Measurements from ENCODE around the gene TRAPPC14. TPM values are rescaled to one million over a fixed set of nuclear protein-coding genes. Genes with fewer than 3 reads are reported as not detected.
"Not testable (repeated sequence)": the region's sequence is repeated elsewhere in the genome, so short reads cannot be mapped to it uniquely, and the experiment has no call there.

TRAPPC14 gene
- total RNA-seq, 1 experiment from 2014 or later, result 5.1 TPM

DNA sequence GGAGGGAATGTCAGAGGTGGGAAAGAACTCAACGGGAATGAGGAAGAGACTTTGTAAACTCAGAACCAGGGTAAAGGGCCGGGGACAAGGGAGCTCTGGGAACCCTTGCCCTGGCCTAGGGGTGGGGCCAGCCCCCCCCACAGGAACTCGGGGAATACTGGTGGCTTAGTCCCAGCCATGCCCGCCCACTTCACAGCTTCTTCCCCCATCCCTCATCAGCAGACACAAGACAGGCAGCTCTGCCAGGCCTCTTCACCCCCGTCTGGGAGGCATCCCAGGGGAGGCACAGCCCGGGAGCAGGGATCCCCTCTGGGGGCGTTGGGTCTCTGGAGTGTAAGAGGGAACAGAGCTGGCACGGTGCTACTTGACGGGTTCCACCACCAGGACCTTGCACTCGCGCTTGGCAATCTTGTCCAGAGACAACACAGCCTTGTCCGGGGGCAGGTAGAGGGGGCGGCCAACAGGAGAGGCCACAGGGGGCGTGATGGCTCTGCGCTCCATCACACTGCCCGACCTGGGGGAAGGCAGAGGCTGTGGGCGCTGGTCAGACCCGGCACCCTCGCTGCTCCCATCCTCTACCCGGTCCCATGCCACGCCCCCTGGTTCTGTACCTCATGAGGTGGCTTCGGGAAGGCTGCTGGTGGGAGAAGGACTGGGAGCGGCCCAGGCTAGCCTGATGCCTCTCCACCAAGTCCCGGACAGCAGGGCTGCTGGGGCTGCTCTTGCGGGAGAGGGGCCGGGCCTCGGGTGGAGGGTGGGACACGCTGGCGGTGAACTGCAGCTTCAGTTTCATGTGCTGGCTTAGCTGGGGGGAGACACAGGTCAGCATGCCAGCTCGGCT, 3.7 kb downstream of the TRAPPC14 start:
- Histone ChIP-seq H3K27me3 (replicated peaks) (no peaks in the 10 kb centered on the region), H3K4me1 (replicated peaks) (peaks cover 14% of the 10 kb centered on the region), H3K36me3 (peaks cover 64% of the 10 kb centered on the region), H3K27ac (no peak overlapping the region), H3K4me3 (no peak overlapping the region), H3K9me3 (replicated peaks) (no peaks in the 10 kb centered on the region)
- no peak for DNase-seq (ENCODE audit: low read depth in 1 of 2, low spot score in 2 of 2)

DNA sequence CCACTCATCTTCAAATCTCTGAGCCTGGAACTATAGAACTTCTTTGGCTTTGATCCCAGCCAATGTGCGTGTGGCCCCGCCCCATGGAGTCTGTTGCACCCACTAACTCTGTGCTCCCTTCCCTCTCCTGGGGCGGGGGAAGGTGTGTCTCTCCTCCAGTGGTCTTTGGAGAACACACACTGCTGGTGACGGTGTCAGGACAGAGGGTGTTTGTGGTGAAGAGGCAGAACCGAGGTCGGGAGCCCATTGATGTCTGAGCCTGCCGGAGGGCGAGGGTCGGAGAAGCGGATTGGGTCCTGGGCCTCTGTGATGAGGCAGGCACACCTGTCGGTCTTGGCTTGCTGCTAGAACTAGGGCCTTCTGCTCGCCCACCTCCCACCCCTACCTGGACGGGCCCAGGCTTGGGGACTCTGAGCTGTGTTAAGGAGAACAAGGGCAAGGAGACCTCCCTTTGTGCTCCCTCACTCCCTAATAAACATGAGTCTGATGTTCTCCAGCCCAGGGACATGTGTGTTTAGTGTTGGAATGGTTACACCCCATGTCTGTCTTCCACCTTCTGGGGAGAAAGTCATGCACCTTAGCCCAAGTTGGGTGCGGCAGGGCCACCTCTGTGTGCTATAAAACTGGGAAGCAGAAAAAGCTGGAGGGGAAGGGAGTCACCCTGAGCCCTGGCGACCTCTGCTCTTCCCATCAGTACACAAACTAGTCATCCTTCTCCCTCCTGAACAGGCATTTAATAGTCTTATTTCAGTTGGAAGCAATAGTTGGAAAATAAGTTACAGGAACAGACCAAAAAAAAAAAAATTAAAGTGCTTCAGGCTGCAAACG, 4.6 kb downstream of the TRAPPC14 start:
- no peak overlapping the region for H3K4me3 ChIP-seq
- no peak overlapping the region for H3K27ac ChIP-seq
- H3K36me3 ChIP-seq, result peaks cover 64% of the 10 kb centered on the region
- peaks cover 20% of the 10 kb centered on the region for H3K4me1 ChIP-seq (replicated peaks)
- H3K9me3 ChIP-seq (replicated peaks), result no peaks in the 10 kb centered on the region
- no peaks in the 10 kb centered on the region for H3K27me3 ChIP-seq (replicated peaks)
- no peak for DNase-seq (ENCODE audit: low read depth in 1 of 2, low spot score in 2 of 2)

DNA sequence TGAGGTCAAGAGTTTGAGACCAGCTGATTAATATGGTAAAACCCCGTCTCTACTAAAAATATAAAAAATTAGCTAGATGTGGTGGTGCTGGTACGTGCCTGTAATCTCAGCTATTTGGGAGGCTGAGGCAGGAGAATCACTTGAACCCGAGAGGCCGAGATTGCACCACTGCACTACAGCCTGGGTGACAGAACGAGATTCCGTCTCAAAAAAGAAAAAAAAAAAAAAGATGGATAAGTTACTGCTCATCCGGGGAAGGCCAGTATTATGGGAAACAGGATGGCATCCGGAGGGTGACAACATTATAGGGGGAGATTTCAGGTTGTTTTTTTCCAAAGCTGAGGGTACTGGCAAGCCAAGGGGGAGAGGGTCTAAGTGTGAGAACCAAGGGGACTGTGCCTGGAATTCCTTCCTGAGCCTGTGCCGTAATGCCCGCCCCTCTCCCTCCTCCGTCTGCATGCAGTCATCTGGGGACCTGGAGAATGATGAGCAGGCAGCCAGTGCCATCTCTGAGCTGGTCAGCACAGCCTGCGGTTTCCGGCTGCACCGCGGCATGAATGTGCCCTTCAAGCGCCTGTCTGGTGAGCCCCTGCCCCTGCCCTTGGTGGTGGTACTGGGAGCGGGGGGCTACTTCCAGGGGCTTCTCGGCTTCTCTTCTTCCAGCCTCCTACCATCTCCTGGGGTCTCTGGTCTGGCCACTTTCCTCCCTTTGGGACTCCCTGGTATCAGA, 5.4 kb downstream of the TRAPPC14 start:
- Histone ChIP-seq H3K9me3 (replicated peaks) (no peaks in the 10 kb centered on the region), H3K36me3 (peaks cover 60% of the 10 kb centered on the region), H3K27ac (no peak overlapping the region), H3K27me3 (replicated peaks) (no peaks in the 10 kb centered on the region), H3K4me1 (replicated peaks) (peaks cover 24% of the 10 kb centered on the region), H3K4me3 (no peak overlapping the region)
- no peak for DNase-seq (ENCODE audit: low read depth in 1 of 2, low spot score in 2 of 2)

DNA sequence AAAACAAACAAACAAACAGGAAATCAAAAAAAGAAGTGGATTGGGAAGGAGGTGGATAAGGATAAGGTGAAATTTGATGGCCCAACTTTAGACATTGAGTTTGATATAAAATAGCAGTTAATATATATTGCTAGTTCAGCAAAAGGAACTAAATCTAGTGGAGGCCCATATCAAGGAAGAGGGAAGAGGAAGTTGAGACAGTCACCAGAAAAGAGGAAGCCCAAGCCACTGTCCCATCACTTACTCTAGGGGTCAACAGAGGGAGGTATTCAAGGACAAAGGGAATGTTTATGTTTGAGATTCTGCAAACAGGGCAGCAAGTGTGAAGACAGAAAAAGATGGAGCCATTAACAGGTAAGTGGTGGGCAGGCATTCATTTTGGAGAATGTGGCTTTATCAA, 6.1 kb downstream of the TRAPPC14 start:
- no peak for DNase-seq (ENCODE audit: low read depth in 1 of 2, low spot score in 2 of 2)
- Histone ChIP-seq H3K27ac (no peak overlapping the region), H3K36me3 (peaks cover 53% of the 10 kb centered on the region), H3K4me1 (replicated peaks) (peaks cover 20% of the 10 kb centered on the region), H3K9me3 (replicated peaks) (no peaks in the 10 kb centered on the region), H3K27me3 (replicated peaks) (no peaks in the 10 kb centered on the region), H3K4me3 (no peak overlapping the region)

DNA sequence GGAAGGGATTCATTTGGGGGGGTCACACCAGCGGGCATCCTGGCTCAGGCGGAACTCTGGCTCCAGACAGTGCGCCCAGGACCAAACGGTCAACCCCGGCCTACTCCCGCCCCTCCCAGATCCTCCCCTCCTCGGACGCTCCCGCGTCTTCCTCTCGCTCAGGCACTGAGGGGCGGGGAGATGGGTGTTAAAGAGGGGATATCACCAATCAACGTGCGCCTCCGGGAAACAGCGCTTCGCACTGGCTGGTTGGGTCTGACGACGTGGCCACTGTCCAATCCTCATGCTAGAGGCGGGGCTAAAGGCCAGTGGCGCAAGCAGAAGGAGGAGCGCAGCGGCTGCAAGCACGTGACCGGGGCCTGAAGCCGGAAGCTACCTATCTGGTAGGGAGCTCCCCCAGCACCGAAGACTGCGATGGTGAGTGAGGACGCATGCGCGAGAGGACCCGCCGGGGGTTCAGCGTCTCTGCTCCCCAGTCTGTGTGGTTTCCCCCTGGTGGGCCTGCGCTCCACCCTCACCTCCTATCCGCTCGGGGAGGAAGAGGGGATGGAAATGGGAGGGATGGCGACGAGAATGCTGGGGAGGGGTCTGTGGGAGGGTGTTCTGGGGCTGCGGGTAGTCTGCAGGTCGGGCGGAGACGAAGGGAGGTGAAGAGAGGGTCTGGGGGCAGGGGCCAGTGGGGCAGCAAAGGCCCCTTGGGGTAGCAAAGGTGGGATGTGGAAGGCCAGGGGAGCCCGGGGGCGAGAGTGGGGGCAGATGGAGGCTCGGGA, 9.8 kb downstream of the TRAPPC14 start, which contains the start of gene LAMTOR4:
Gene LAMTOR4 (plus strand): TSS at position 360 of the 770 bp plus-strand sequence. CDS start 55 bp downstream, at position 415.
- peak; percentile 96 to 99 for DNase-seq (ENCODE audit: low read depth in 1 of 2, low spot score in 2 of 2)
- Histone ChIP-seq H3K36me3 (peaks cover 19% of the 10 kb centered on the region), H3K4me1 (replicated peaks) (peaks cover 15% of the 10 kb centered on the region), H3K27ac (peak within 1 kb of the TSS; percentile 34; the same call in 1 of the 2 replicates), H3K27me3 (replicated peaks) (no peaks in the 10 kb centered on the region), H3K9me3 (replicated peaks) (no peaks in the 10 kb centered on the region), H3K4me3 (peak within 1 kb of the TSS; percentile 70)

DNA sequence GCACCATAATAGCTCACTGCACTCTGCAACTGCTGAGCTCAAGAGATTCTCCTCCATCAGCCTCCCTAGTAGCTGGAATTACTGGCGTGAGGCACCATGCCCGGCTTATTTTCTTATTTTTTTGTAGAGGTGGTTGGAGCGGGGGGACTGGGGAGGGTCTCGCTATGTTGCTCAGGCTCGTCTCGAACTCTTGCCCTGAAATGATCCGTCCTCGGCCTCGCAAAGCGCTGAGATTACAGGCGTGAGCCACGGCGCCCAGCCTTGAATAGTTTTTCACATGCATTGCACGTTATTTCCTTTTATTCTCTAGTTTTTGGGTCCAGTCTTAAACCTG, 10.3 kb downstream of the TRAPPC14 start:
- Histone ChIP-seq H3K36me3 (peaks cover 14% of the 10 kb centered on the region), H3K4me1 (replicated peaks) (peaks cover 15% of the 10 kb centered on the region), H3K4me3 (peak overlapping the region; percentile 70), H3K9me3 (replicated peaks) (no peaks in the 10 kb centered on the region), H3K27ac (0 out of 2 replicates have a peak overlapping the region, but pooled peaks have one; percentile 5), H3K27me3 (replicated peaks) (no peaks in the 10 kb centered on the region)
- DNase-seq (ENCODE audit: low read depth in 1 of 2, low spot score in 2 of 2), result no peak

DNA sequence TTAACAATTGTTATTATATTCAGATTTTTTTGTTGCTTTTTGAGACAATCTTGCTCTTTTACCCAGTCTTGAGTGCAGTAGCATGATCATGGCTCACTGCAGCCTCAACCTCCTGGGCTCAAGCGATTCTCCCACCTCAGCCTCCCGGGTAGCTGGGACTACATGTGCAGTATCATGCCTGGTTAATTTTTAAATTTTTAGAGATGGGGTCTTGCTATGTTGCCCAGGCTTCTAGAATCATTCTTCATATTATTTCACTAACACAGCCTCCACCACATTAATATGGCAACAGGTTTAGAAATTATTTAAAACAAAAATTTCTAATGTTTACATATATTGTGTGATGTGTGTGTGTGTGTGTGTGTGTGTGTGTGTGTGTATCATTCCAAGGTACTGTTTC, 11.2 kb downstream of the TRAPPC14 start:
- Histone ChIP-seq H3K36me3 (peaks cover 8% of the 10 kb centered on the region), H3K9me3 (replicated peaks) (no peaks in the 10 kb centered on the region), H3K27me3 (replicated peaks) (no peaks in the 10 kb centered on the region), H3K27ac (no peak overlapping the region), H3K4me3 (no peak overlapping the region), H3K4me1 (replicated peaks) (peaks cover 15% of the 10 kb centered on the region)
- DNase-seq (ENCODE audit: low read depth in 1 of 2, low spot score in 2 of 2), result no peak

DNA sequence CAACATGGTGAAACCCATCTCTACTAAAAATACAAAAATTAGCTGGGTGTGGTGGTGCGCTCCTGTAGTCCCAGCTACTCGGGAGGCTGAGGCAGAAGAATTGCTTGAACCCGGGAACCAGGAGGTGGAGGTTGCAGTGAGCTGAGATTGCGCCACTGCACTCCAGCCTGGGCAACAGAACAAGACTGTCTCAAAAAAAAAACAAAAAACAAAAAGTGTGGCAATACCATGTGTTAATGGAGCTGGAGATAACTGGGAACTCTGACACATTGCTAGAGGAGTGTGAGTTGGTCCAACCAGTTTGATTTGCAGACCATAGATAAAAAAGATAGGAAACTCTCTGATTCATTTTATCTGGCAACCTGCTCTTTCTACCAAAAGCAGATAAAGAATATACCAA, 12.2 kb downstream of the TRAPPC14 start:
- not testable (repeated sequence) for H3K4me3 ChIP-seq; H3K27me3 ChIP-seq (replicated peaks); DNase-seq (ENCODE audit: low read depth in 1 of 2, low spot score in 2 of 2); H3K27ac ChIP-seq; H3K36me3 ChIP-seq; H3K9me3 ChIP-seq (replicated peaks)
- H3K4me1 ChIP-seq (replicated peaks), result peaks cover 15% of the 10 kb centered on the region

DNA sequence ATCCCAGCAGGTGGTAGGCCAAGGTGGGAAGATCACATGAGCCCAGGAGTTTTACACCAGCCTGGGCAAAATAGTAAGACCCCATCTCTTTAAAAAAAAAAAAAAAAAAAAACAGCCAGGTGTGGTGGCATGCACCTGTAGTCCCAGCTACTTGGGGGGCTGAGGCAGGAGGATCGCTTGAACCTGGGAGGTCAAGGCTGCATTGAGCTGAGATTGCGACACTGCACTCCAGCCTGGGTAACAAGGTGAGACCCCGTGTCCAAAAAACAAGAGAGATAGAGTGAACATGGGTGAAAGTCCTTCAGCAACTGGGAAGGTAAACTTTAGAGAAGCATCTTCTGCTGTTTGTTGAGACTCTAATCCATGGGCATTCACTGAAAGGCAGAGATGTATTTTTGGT, 16.1 kb downstream of the TRAPPC14 start:
- Histone ChIP-seq H3K4me1 (replicated peaks) (no peaks in the 10 kb centered on the region), H3K27me3 (replicated peaks) (0 out of 2 replicates have a peak, but pooled peaks cover 4% of the 10 kb centered on the region), H3K36me3 (no peaks in the 10 kb centered on the region), H3K9me3 (replicated peaks) (no peaks in the 10 kb centered on the region), H3K27ac (no peak overlapping the region), H3K4me3 (no peak overlapping the region)
- no peak for DNase-seq (ENCODE audit: low read depth in 1 of 2, low spot score in 2 of 2)

DNA sequence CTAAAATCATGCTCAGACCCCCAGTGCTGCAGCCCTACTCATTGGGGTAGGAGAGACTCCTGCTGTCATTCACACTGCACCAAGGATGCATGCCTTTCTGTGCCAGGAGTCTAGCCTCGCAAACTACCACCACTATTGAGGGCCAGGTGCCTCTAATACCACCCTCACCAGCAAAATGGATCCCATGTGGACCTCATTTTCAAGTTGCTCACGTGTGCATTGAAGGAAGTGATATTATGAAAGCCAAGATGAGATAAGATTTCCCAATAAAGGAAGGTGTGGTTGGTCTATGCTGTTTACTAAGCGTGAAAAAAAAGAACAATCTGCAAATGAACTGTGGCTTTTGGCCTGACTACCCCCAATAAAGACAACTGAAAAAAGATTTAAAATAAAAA, 17.0 kb downstream of the TRAPPC14 start:
- no peaks in the 10 kb centered on the region for H3K9me3 ChIP-seq (replicated peaks)
- H3K27me3 ChIP-seq (replicated peaks), result 0 out of 2 replicates have a peak, but pooled peaks cover 4% of the 10 kb centered on the region
- no peak overlapping the region for H3K4me3 ChIP-seq
- no peak for DNase-seq (ENCODE audit: low read depth in 1 of 2, low spot score in 2 of 2)
- H3K27ac ChIP-seq, result no peak overlapping the region
- H3K36me3 ChIP-seq, result no peaks in the 10 kb centered on the region
- H3K4me1 ChIP-seq (replicated peaks), result no peaks in the 10 kb centered on the region

DNA sequence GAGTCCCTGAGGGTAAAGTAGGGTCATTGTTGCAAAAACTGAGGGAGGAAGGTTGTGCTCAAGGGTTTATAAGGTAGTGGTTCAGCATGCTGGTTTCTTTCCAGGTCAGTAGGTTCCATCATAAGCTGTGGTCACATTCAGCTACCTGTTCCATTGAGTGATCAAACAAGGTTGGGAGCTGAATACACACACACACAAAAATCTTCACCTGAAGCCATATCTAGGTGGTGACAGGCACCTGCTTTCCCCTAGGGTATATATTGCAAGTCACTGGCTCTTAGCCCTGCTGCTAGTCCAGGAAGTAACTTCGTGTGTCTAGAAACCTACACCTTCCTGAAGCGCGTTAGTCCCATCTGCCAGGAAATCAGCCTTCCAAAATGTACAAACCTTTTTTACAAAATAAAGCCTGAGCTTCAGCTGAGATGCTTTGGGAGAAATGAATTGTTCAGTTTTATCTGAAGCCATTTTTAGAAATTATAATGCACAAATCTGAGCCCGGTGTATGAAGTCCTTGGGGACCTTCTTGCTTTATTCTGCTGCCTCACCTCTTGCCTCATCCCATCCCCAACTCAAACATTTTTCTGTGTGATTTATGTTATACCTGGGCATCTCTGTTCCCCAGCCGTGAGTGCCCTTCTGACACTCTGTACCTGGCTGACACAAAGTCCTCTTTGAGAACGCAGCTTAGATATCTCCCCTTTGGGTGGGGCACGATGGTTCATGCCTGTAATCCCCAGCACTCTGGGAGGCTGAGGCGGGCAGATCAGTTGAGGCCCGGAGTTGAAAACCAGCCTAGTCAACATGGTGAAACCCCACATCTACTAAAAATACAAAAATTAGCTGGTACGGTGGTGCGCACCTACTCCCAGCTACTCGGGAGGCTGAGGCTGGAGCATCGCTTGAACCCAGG, 20.4 kb downstream of the TRAPPC14 start:
- no peaks in the 10 kb centered on the region for H3K36me3 ChIP-seq
- H3K4me3 ChIP-seq, result no peak overlapping the region
- H3K27ac ChIP-seq, result no peak overlapping the region
- 0 out of 2 replicates have a peak, but pooled peaks cover 7% of the 10 kb centered on the region for H3K27me3 ChIP-seq (replicated peaks)
- no peaks in the 10 kb centered on the region for H3K9me3 ChIP-seq (replicated peaks)
- no peak for DNase-seq (ENCODE audit: low read depth in 1 of 2, low spot score in 2 of 2)
- no peaks in the 10 kb centered on the region for H3K4me1 ChIP-seq (replicated peaks)

DNA sequence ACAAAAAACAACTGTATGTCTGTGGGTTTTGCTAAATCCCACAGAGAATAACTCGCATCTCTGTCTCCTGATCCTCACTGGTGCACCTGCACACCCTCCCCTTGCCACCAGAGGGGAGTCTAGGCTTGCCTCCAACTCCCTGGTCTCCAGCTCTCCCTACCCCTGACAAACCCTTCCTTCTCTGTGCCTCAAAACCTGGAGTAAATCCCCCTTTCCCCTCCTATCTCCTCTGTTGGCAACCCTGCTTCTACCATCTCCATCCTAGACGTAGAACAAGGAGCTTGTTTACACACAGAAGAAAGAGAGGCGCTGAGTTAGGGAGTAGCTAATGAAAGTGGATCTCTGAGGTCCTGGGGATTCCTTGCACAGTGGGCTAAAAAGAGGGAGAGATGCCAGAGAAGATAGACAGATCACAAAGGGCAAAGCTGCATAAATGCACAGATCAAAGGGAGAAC, 25.8 kb downstream of the TRAPPC14 start:
- DNase-seq (ENCODE audit: low read depth in 1 of 2, low spot score in 2 of 2), result peak; percentile 57 to 70
- H3K36me3 ChIP-seq, result no peaks in the 10 kb centered on the region
- H3K27me3 ChIP-seq (replicated peaks), result 0 out of 2 replicates have a peak, but pooled peaks cover 3% of the 10 kb centered on the region
- no peaks in the 10 kb centered on the region for H3K9me3 ChIP-seq (replicated peaks)
- no peak overlapping the region for H3K27ac ChIP-seq
- peaks cover 14% of the 10 kb centered on the region for H3K4me1 ChIP-seq (replicated peaks)
- H3K4me3 ChIP-seq, result no peak overlapping the region
